BLaER1 (cell line): ENCODE results near the gene IGSF9B.

ENCODE experiments used
- H3K27ac ChIP-seq: shearing (Covaris generic); formaldehyde crosslinking; 2 replicates; pipeline ENCODE4 v1.8.1; 2022
- H3K27me3 ChIP-seq: shearing (Covaris generic); formaldehyde crosslinking; 2 replicates; pipeline ENCODE4 v1.8.1; 2022
- H3K36me3 ChIP-seq: shearing (Covaris generic); formaldehyde crosslinking; 2 replicates; pipeline ENCODE4 v1.8.1; 2022
- H3K4me1 ChIP-seq: shearing (Covaris generic); formaldehyde crosslinking; 2 replicates; pipeline ENCODE4 v1.8.1; 2022
- H3K4me2 ChIP-seq: shearing (Covaris generic); formaldehyde crosslinking; 2 replicates; pipeline ENCODE4 v1.8.1; 2022
- H3K4me3 ChIP-seq: shearing (Covaris generic); formaldehyde crosslinking; 2 replicates; pipeline ENCODE4 v1.8.1; 2022
- H3K9ac ChIP-seq: shearing (Covaris generic); formaldehyde crosslinking; 2 replicates; pipeline ENCODE4 v1.8.1; 2022
- H3K9me3 ChIP-seq: shearing (Covaris generic); formaldehyde crosslinking; 2 replicates; pipeline ENCODE4 v1.8.1; 2022
- H4K20me1 ChIP-seq: shearing (Covaris generic); formaldehyde crosslinking; 2 replicates; pipeline ENCODE4 v1.8.1; 2022
- Cebpa-rat ChIP-seq: shearing (Covaris generic); IDR thresholded peaks from 2 replicates; pipeline ENCODE4 v1.8.1; 2022

Gene IGSF9B

DNA sequence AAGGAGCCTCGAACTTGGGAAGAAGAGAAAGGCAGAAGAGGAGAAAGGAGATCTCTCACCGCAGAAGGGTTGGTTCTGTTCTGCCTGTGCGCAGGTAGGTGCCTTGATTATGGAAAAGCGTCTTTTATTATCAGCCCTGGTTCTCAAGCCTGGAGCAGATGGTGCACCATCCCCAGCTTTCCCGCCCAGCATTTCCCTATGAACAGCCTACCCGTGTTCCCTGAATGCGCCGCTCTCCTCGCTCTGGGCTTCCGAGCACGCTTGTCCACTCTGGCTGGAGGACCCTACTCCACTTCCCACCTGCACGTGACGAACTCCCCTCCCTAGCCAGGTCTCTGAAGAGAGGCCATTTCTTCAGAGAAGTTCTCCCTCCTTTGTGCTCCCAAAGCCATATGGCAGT, 15.2 kb downstream of the IGSF9B start:
- Histone ChIP-seq H3K27me3 (no peaks in the 10 kb centered on the region), H4K20me1 (peaks cover 21% of the 10 kb centered on the region), H3K4me2 (no peak overlapping the region), H3K4me3 (no peak overlapping the region), H3K9me3 (no peaks in the 10 kb centered on the region), H3K4me1 (peaks cover 40% of the 10 kb centered on the region), H3K36me3 (no peaks in the 10 kb centered on the region), H3K27ac (no peak overlapping the region), H3K9ac (no peak overlapping the region)
- no peak for TF ChIP-seq Cebpa-rat

DNA sequence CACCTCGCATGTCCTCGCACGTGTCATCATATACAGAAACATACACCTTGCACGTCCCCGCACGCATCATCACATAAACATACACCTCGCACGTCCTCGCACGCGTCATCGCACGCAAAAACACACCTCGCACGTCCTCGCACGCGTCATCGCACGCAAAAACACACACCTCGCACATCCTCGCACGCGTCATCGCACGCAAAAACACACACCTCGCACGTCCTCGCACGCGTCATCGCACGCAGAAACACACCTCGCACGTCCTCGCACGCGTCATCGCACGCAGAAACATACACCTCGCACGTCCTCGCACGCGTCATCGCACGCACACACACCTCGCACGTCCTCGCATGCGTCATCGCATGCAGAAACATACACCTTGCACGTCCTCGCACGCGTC, 16.7 kb downstream of the IGSF9B start:
- H3K4me1 ChIP-seq, result peaks cover 40% of the 10 kb centered on the region
- no peak; the same call in 1 of the 2 replicates for TF ChIP-seq Cebpa-rat
- H3K9me3 ChIP-seq, result no peaks in the 10 kb centered on the region
- H3K36me3 ChIP-seq, result no peaks in the 10 kb centered on the region
- H3K4me3 ChIP-seq, result no peak overlapping the region
- H3K27me3 ChIP-seq, result no peaks in the 10 kb centered on the region
- peaks cover 6% of the 10 kb centered on the region for H4K20me1 ChIP-seq
- no peak overlapping the region for H3K4me2 ChIP-seq
- H3K9ac ChIP-seq, result no peak overlapping the region
- H3K27ac ChIP-seq, result no peak overlapping the region

DNA sequence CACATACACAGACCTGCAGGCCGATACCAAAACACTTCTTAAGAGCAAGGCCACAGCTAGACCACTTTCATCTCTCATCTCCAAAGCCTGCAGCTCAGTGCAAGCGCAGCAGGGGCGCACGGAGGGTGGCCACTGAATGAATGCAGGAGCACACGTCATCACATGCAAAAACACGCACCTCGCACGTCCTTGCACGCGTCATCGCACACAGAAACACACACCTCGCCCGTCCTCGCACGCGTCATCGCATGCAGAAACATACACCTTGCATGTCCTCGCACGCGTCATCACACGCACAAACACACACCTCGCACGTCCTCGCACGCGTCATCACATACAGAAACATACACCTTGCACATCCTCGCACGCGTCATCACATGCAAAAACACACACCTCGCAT, 17.2 kb downstream of the IGSF9B start:
- no peaks in the 10 kb centered on the region for H3K36me3 ChIP-seq
- H3K27me3 ChIP-seq, result no peaks in the 10 kb centered on the region
- no peaks in the 10 kb centered on the region for H3K9me3 ChIP-seq
- peaks cover under 1% of the 10 kb centered on the region for H4K20me1 ChIP-seq
- no peak overlapping the region for H3K9ac ChIP-seq
- no peak for TF ChIP-seq Cebpa-rat
- H3K27ac ChIP-seq, result no peak overlapping the region
- H3K4me3 ChIP-seq, result no peak overlapping the region
- no peak overlapping the region for H3K4me2 ChIP-seq
- H3K4me1 ChIP-seq, result peaks cover 38% of the 10 kb centered on the region

DNA sequence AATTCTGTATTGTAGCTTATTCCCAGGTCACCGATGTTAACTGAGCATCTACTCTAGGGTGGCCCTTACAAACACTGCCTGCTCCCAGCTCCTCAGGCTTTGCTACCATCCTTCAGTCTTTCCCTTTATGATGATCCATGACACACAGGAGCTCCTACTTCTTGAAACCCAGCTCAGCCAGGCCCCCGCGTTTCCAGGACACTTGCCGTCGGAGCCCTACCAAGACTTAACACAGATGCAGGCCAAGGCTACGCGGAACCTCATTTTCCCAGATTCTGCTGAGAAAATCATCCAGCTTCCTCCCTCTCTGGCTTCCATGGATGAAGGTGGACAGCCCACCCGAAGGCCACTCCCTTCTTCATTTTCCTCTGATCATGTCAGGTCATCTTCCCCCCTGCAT, 18.6 kb downstream of the IGSF9B start:
- no peak overlapping the region for H3K4me2 ChIP-seq
- no peak for TF ChIP-seq Cebpa-rat
- no peaks in the 10 kb centered on the region for H3K36me3 ChIP-seq
- no peaks in the 10 kb centered on the region for H3K9me3 ChIP-seq
- no peaks in the 10 kb centered on the region for H4K20me1 ChIP-seq
- H3K9ac ChIP-seq, result no peak overlapping the region
- no peak overlapping the region for H3K4me3 ChIP-seq
- H3K27ac ChIP-seq, result no peak overlapping the region
- peaks cover 33% of the 10 kb centered on the region for H3K4me1 ChIP-seq
- H3K27me3 ChIP-seq, result no peaks in the 10 kb centered on the region

DNA sequence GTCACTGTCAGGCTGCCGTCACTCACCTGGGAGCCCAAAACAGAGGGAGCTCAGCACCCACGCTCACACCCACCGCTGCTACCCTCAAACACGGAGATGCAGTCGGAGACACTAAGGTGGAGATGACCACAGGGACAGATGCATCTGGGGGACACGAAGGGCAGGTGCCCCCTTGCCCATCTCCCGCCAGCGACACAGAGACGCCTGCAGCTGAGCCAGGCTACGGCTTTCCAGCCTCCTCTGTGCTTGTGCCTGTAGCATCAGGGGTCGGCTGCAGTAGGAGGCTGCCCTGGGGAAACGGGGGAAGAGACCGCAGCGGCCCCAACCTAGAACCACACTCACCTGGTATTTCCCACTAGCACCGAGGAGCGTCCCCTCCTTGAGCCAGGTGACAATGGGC, 19.3 kb downstream of the IGSF9B start:
- Histone ChIP-seq H3K27me3 (no peaks in the 10 kb centered on the region), H3K4me2 (no peak overlapping the region), H3K4me3 (no peak overlapping the region), H3K36me3 (no peaks in the 10 kb centered on the region), H3K4me1 (peaks cover 33% of the 10 kb centered on the region), H3K27ac (no peak overlapping the region), H4K20me1 (no peaks in the 10 kb centered on the region), H3K9me3 (no peaks in the 10 kb centered on the region), H3K9ac (no peak overlapping the region)
- TF ChIP-seq Cebpa-rat, result no peak

DNA sequence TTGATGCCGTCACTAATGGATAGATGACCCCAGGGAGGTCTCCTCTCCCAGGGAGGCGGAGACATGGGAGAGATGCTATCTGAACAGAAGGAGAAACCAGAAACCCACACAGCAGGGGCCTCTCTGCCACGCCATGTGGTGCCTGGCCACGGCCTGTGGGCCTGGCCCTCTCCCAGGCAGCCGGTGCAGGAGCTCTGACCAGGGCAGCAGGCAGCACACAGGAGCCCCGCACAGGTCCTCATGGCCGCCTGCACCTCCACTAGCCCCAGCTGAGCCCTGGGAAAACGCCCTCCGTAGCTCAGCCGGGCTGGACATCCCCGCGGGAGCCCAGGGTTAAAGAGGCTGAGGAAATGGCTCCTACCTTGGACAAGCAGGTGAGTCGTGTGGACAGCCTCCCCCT, 19.8 kb downstream of the IGSF9B start:
- Histone ChIP-seq H3K4me1 (peaks cover 33% of the 10 kb centered on the region), H4K20me1 (no peaks in the 10 kb centered on the region), H3K4me2 (peak overlapping the region; percentile 65; the same call in 1 of the 2 replicates), H3K4me3 (no peak overlapping the region), H3K27ac (no peak overlapping the region), H3K27me3 (no peaks in the 10 kb centered on the region), H3K36me3 (no peaks in the 10 kb centered on the region), H3K9ac (no peak overlapping the region), H3K9me3 (no peaks in the 10 kb centered on the region)
- no peak for TF ChIP-seq Cebpa-rat

DNA sequence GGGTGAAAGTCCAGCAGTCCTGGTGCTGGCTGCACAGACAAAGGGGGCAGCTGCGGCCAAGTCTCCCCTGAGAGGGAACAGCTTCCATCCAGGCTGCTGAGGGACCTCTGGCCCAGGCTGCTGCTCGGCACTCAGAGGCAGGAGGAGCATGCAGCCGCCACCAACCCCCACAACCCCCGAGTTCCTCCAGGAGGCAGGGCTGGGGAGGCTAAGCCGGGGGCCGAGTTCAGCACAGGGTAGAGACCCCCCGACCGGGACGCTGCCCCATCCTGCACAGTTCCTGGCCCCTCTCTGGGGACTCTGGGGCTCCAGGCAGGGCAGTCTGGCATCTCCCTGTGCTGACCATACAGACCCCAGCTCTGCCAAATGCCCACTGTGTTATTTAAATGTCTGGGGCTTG, 20.2 kb downstream of the IGSF9B start:
- Histone ChIP-seq H3K27ac (no peak overlapping the region), H3K4me1 (peaks cover 33% of the 10 kb centered on the region), H4K20me1 (no peaks in the 10 kb centered on the region), H3K9ac (no peak overlapping the region), H3K9me3 (no peaks in the 10 kb centered on the region), H3K36me3 (no peaks in the 10 kb centered on the region), H3K4me3 (no peak overlapping the region), H3K4me2 (peak overlapping the region; percentile 65), H3K27me3 (no peaks in the 10 kb centered on the region)
- no peak for TF ChIP-seq Cebpa-rat

DNA sequence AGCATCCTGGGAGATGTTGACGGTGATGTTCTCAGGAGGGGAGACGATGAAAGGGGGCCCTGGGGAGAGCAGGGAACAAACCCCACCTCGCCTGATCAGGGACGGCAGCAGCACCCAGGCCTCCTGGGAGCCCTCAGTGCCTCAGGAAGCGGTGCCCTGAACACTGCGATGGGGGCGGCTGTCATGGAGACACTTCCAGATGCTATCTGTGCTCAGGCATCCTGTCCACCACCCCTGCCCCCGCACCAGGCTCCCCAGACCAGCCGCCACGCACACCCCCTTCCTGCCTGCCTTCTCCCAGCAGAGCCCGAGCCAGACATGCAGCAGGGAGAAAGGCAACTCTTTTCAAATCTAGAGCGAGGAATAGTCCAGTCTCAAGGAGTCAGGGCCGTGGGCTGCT, 20.6 kb downstream of the IGSF9B start:
- Histone ChIP-seq H3K36me3 (no peaks in the 10 kb centered on the region), H4K20me1 (no peaks in the 10 kb centered on the region), H3K4me2 (peak overlapping the region; percentile 65), H3K27ac (no peak overlapping the region), H3K9ac (no peak overlapping the region), H3K9me3 (no peaks in the 10 kb centered on the region), H3K27me3 (no peaks in the 10 kb centered on the region), H3K4me3 (no peak overlapping the region), H3K4me1 (peaks cover 33% of the 10 kb centered on the region)
- no peak for TF ChIP-seq Cebpa-rat

DNA sequence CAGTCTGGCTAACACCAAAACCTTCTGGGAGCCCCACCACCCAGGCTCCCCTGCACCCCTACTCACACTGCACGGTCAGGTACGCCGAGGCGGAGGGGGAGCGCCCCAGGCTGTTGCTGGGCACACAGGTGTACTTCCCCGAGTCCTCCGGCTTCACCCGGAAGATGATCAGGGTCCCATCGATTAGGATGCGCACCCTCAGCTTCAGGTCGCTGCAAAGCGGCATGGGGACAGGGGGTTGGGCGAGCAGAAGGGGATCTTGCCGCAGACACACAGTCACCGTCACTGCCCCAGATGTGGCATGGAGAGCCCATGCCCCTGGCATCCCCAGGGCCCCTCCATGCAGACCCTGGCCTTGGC, 21.2 kb downstream of the IGSF9B start:
- no peak overlapping the region for H3K4me3 ChIP-seq
- no peaks in the 10 kb centered on the region for H3K27me3 ChIP-seq
- no peaks in the 10 kb centered on the region for H4K20me1 ChIP-seq
- no peak overlapping the region for H3K9ac ChIP-seq
- no peaks in the 10 kb centered on the region for H3K36me3 ChIP-seq
- TF ChIP-seq Cebpa-rat, result no peak
- H3K27ac ChIP-seq, result no peak overlapping the region
- no peaks in the 10 kb centered on the region for H3K9me3 ChIP-seq
- peaks cover 33% of the 10 kb centered on the region for H3K4me1 ChIP-seq
- H3K4me2 ChIP-seq, result peak overlapping the region; percentile 65

DNA sequence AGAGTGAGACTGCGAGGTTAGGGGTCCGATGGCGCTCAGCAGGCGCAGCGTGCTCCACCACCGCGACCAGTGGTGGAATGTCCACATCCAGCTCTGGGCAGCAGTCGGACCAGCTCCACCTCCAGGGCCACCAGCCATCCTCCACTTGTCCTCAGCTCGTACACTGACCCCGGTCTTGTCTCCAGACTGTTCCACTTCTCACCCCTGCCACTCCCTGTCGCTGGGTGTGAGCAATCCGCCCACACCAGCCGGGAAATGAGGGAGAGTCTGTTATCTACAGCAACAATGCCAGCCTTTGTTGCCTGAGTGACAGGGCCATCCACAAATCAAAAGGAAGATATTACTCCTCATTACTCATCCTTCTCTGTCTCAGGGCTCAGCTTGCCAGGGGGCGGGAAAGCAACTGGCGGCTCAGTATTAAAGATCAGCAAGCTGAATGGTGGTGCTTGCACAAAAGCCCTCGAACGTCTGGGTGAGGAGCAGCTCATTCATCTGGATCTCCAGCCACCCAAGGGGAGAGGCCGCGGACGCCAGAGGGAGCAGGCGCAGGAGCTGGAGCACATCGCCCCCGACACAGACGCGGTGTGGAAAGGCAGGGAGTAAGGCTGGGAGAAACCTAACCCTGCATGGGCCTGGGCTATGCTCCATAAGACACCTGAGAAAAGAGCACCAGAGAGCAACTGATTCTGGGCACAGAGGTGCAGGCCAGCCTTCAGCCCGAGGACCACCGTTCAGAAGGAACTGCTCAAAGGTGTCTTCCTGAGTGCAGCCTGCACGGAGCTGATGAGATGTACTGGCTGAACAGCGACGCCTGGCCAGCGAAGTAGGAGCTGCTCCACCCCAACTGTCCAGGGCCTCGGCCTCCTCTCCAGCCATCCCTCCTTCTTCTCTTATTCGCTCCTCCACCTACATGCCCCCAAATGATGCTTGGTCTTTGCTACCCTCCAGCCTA, 21.9 kb downstream of the IGSF9B start:
- Histone ChIP-seq H3K4me1 (peaks cover 33% of the 10 kb centered on the region), H3K4me2 (no peak overlapping the region), H3K36me3 (no peaks in the 10 kb centered on the region), H3K4me3 (no peak overlapping the region), H3K27ac (no peak overlapping the region), H3K9me3 (no peaks in the 10 kb centered on the region), H4K20me1 (no peaks in the 10 kb centered on the region), H3K9ac (no peak overlapping the region), H3K27me3 (no peaks in the 10 kb centered on the region)
- TF ChIP-seq Cebpa-rat, result no peak
